WTC11 (cell line): ENCODE results near the gene MAOA.

Experiments
- ATF6 ChIP-seq: sonication (generic); formaldehyde crosslinking; IDR thresholded peaks from 2 replicates; pipeline ENCODE4 v1.8.1; 2023; ENCODE audit warnings: mild to moderate bottlenecking, missing genetic modification reagents
- CREB1 ChIP-seq: sonication (generic); formaldehyde crosslinking; IDR thresholded peaks from 2 replicates; pipeline ENCODE4 v1.8.0; 2023; ENCODE audit warnings: mild to moderate bottlenecking, missing genetic modification reagents
- CTCF ChIP-seq: fragments of 200-600 bp; IDR thresholded peaks from 2 replicates; pipeline ENCODE4 v1.8.0; 2022; ENCODE audit warnings: antibody characterized with exemption
- E2F1 ChIP-seq: sonication (generic); formaldehyde crosslinking; IDR thresholded peaks from 2 replicates; pipeline ENCODE4 v1.8.0; 2022; ENCODE audit warnings: mild to moderate bottlenecking, missing genetic modification reagents
- E2F4 ChIP-seq: sonication (generic); formaldehyde crosslinking; IDR thresholded peaks from 2 replicates; pipeline ENCODE4 v1.8.1; 2022; ENCODE audit warnings: low read depth, mild to moderate bottlenecking, moderate library complexity, missing genetic modification reagents, borderline replicate concordance
- ERG ChIP-seq: fragments of 250-450 bp; sonication (Bioruptor Pico); IDR thresholded peaks from 2 replicates; pipeline ENCODE4 v1.8.0; 2021; ENCODE audit warnings: mild to moderate bottlenecking
- GABPB1 ChIP-seq: sonication (generic); formaldehyde crosslinking; IDR thresholded peaks from 2 replicates; pipeline ENCODE4 v1.8.1; 2023; ENCODE audit warnings: mild to moderate bottlenecking, missing genetic modification reagents
- JAZF1 ChIP-seq: fragments of 250-450 bp; sonication (Bioruptor Pico); IDR thresholded peaks from 2 replicates; pipeline ENCODE4 v1.9.0; 2021; ENCODE audit warnings: moderate library complexity, mild to moderate bottlenecking, inconsistent platforms
- NR1H2 ChIP-seq: sonication (generic); formaldehyde crosslinking; IDR thresholded peaks from 2 replicates; pipeline ENCODE4 v1.9.0; 2021; ENCODE audit warnings: mild to moderate bottlenecking, moderate library complexity, missing genetic modification reagents
- TEAD4 ChIP-seq: sonication (generic); formaldehyde crosslinking; IDR thresholded peaks from 2 replicates; pipeline ENCODE4 v1.8.0; 2022; ENCODE audit warnings: mild to moderate bottlenecking, missing genetic modification reagents
- ZNF281 ChIP-seq: sonication (generic); formaldehyde crosslinking; IDR thresholded peaks from 2 replicates; pipeline ENCODE4 v1.8.0; 2023; ENCODE audit warnings: mild to moderate bottlenecking, missing genetic modification reagents

- TF ChIP-seq E2F4 (CRISPR knock-in tag) (no peak), CTCF (no peak), CREB1 (CRISPR knock-in tag) (no peak), JAZF1 (no peak), ZNF281 (CRISPR knock-in tag) (no peak), ERG (no peak), NR1H2 (CRISPR knock-in tag) (no peak), ATF6 (CRISPR knock-in tag) (no peak), TEAD4 (no peak), GABPB1 (CRISPR knock-in tag) (no peak), E2F1 (CRISPR knock-in tag) (no peak)
Observed at GRCh38 chrX:43633757-43634156, 22.3 kb upstream of the MAOA start.
